ENCODE data around the gene C10orf90.

DNA sequence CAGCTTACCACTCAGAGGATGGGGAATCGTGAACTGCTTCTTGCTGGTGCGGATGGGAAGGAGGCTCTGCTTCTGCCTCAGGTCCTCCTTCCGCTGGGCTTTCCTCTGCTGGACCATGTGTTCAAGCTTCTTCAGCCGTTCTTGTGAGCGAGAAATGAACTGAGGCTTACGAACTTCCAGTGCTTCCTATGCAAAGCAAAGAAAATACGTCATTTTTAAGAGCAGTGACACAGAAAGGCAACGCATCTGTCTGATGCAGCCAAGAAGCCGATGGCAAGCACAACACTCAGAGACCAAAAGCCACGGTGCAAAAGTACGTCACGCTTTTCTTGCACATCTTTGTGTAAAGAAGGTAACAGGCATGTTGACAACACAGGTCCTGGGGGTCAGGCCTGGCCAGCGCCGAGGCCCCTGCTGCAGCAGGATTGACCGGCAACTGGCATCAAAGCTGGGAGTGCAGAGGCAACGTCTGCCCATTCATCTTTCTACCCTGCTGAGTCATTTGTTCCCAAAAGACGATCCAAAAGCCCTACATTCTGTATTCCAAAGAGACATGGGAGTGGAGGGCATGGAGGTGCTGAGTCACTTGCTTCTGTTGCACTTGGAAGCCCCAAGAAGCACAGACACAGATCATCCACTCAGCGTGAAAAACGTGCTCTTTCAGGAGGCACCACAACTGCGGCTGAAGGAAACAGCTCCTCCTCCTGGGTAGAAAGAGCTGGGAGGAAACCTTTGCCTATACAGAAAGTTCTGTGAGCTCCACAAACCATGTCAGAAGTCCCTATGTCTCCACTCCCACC, 211.3 kb downstream of the C10orf90 start:
- TF ChIP-seq, protein P1, sequence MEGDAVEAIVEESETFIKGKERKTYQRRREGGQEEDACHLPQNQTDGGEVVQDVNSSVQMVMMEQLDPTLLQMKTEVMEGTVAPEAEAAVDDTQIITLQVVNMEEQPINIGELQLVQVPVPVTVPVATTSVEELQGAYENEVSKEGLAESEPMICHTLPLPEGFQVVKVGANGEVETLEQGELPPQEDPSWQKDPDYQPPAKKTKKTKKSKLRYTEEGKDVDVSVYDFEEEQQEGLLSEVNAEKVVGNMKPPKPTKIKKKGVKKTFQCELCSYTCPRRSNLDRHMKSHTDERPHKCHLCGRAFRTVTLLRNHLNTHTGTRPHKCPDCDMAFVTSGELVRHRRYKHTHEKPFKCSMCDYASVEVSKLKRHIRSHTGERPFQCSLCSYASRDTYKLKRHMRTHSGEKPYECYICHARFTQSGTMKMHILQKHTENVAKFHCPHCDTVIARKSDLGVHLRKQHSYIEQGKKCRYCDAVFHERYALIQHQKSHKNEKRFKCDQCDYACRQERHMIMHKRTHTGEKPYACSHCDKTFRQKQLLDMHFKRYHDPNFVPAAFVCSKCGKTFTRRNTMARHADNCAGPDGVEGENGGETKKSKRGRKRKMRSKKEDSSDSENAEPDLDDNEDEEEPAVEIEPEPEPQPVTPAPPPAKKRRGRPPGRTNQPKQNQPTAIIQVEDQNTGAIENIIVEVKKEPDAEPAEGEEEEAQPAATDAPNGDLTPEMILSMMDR (conservative IDR thresholded peaks at IDR 0.05 in 1 of 2, IDR thresholded peaks at IDR 0.05 in 1 of 2; ENCODE audit: extremely low read depth in 1 of 2, insufficient read depth in 1 of 2, low read depth in 1 of 2, low read length in 2 of 2): no peak
- no peak for TF ChIP-seq EZH2 (IDR thresholded peaks at IDR 0.05; ENCODE audit: borderline replicate concordance, low read length)
